Neutrophil (primary cell): ENCODE measurements around the gene PCGF5.

Experiments used
- H3K27ac ChIP-seq: fragments of 200-600 bp; sonication (generic); 2 replicates; pipeline ENCODE4 v1.5.1; 2016; ENCODE audit warnings: mild to moderate bottlenecking, moderate library complexity
- H3K27me3 ChIP-seq: fragments of 200-600 bp; sonication (generic); 2 replicates; pipeline ENCODE4 v1.6.0; 2016; ENCODE audit warnings: mild to moderate bottlenecking
- H3K36me3 ChIP-seq: fragments of 200-600 bp; sonication (generic); 2 replicates; pipeline ENCODE4 v1.5.1; 2017
- H3K4me1 ChIP-seq, 2 experiments: fragments of 200-600 bp in 1 of 2; sonication (generic) in 1 of 2; 1 replicate in 1 of 2; 2 replicates in 1 of 2; pipeline versions ENCODE4 v1.5.1 to v1.6.1; 2013 to 2016; ENCODE audit warnings: low read depth in 1 of 2, low read length in 1 of 2, mild to moderate bottlenecking in 1 of 2, moderate library complexity in 1 of 2; ENCODE audit not compliant: control insufficient read depth in 1 of 2, insufficient read depth in 1 of 2
- H3K4me3 ChIP-seq, 2 experiments: fragments of 200-600 bp in 1 of 2; sonication (generic) in 1 of 2; 1 replicate in 1 of 2; 2 replicates in 1 of 2; pipeline ENCODE4 v1.5.1; 2013 to 2016; ENCODE audit warnings: low read depth in 1 of 2, low read length in 1 of 2, mild to moderate bottlenecking in 1 of 2, moderate library complexity in 1 of 2
- H3K9me3 ChIP-seq: fragments of 200-600 bp; sonication (generic); 2 replicates; pipeline ENCODE4 v1.5.1; 2016
- TF ChIP-seq, protein P1 (sequence below): fragments of 200-600 bp; sonication (generic); IDR thresholded peaks from 2 replicates; pipeline ENCODE4 v1.5.1; 2016; ENCODE audit warnings: antibody characterized with exemption

PCGF5 gene

DNA sequence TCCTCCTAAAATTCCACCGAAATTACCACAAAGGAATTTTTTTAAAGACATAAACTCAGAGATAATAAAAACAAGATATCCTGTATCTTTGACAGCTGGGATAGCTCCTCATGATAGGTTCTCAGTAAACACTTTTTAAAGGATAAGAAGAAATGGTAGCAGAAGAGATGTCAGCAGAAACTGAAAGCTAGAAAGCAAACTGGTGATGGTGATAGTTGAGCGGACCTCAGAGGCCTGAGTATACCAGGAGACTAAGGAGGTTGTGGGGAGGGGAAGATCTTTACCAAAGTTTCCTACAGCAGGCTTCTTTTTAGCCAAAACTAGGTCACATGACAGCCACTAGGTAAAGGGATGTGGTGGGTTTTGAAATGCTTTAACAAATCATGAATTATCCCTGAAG is 22.5 kb downstream of the PCGF5 start:
- H3K27me3 ChIP-seq = no peaks in the 10 kb centered on the region
- no peak overlapping the region for H3K4me3 ChIP-seq
- H3K4me1 ChIP-seq = no peaks in the 10 kb centered on the region
- TF ChIP-seq, protein P1, sequence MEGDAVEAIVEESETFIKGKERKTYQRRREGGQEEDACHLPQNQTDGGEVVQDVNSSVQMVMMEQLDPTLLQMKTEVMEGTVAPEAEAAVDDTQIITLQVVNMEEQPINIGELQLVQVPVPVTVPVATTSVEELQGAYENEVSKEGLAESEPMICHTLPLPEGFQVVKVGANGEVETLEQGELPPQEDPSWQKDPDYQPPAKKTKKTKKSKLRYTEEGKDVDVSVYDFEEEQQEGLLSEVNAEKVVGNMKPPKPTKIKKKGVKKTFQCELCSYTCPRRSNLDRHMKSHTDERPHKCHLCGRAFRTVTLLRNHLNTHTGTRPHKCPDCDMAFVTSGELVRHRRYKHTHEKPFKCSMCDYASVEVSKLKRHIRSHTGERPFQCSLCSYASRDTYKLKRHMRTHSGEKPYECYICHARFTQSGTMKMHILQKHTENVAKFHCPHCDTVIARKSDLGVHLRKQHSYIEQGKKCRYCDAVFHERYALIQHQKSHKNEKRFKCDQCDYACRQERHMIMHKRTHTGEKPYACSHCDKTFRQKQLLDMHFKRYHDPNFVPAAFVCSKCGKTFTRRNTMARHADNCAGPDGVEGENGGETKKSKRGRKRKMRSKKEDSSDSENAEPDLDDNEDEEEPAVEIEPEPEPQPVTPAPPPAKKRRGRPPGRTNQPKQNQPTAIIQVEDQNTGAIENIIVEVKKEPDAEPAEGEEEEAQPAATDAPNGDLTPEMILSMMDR = no peak
- no peak overlapping the region for H3K27ac ChIP-seq
- no peaks in the 10 kb centered on the region for H3K9me3 ChIP-seq
- no peaks in the 10 kb centered on the region for H3K36me3 ChIP-seq

DNA sequence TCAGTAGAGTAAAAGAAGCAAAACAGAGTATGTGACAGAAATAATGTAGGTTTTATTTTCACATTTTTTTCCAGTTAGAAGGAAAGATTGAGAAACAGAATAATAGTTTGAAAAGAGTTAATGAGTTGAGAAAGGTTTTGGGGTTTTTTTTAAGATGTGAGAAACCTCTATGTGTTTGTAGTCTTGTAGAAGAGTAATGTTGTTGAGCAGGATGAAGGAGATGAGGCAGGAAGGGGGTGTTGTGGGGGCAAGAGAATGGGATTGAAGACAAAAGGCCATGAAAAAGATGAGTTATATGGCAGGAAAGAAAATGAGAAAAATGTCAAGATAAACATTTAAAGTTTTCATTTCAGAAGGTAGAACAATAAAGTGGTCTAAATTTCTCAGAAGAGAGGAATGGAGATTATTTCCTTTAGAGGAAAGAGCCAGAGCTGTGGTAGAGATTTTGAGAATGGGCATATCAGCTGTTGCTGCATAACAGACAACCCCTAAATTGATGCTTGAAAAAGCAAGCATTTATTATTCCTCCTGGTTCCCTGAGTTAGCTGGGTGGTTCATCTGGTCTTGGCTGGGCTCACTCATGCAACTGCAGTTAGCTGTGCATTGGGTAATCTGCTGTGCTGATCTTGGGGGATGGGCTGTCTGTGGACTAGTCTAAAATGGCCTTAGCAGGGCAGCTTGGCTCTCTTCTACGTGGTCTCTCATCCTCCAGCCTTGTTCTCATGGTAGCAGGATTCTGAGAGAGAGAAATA is 27.1 kb downstream of the PCGF5 start:
- H3K4me3 ChIP-seq = no peak overlapping the region
- no peak overlapping the region for H3K27ac ChIP-seq
- peaks cover 3% of the 10 kb centered on the region for H3K36me3 ChIP-seq
- H3K9me3 ChIP-seq = no peaks in the 10 kb centered on the region
- H3K4me1 ChIP-seq = no peaks in the 10 kb centered on the region
- H3K27me3 ChIP-seq = no peaks in the 10 kb centered on the region
- TF ChIP-seq, protein P1 = no peak

DNA sequence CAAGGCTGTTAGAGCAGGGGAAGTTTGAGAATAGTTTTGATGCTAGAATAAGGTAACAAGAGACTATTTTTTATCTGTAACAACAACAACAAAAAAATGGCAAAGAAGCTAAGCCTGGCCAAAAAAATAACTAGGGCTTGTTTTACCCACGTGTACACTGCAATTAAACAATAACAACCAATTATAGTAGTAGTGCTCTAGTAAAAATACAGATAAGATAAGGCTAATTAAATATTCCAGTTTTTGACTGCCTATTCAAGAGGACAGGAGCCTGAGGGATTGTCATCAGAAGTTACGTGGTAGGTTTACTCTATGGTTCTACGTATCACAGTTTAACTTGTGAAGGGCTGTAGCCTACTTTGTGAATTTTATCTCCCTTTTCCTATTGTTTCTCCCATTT is 29.2 kb downstream of the PCGF5 start:
- H3K9me3 ChIP-seq = no peaks in the 10 kb centered on the region
- no peak overlapping the region for H3K4me3 ChIP-seq
- no peaks in the 10 kb centered on the region for H3K27me3 ChIP-seq
- peaks cover 21% of the 10 kb centered on the region for H3K36me3 ChIP-seq
- TF ChIP-seq, protein P1 = no peak
- no peak overlapping the region for H3K27ac ChIP-seq
- H3K4me1 ChIP-seq = no peaks in the 10 kb centered on the region

DNA sequence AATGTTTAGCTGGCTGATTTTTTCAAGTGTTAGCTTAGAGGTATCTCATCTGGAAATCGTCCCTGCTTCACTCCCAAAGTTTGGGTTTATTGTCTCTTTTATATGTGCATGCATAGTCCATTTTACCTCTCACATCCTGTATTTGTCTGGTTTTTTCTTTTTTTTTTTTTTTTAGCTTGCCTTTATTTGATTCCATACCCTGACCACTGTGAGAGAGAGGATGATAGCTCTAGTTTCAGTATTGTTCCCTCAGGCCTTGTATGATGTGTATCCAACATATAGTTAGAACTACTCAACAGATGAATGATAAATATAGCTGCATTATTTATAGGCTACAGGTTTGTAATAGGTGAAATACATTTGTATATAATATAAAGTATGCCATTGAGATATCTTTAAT is 29.9 kb downstream of the PCGF5 start:
- Histone ChIP-seq H3K4me1 (no peaks in the 10 kb centered on the region), H3K9me3 (no peaks in the 10 kb centered on the region), H3K27ac (no peak overlapping the region), H3K36me3 (peaks cover 28% of the 10 kb centered on the region), H3K4me3 (no peak overlapping the region), H3K27me3 (no peaks in the 10 kb centered on the region)
- TF ChIP-seq, protein P1 = no peak

DNA sequence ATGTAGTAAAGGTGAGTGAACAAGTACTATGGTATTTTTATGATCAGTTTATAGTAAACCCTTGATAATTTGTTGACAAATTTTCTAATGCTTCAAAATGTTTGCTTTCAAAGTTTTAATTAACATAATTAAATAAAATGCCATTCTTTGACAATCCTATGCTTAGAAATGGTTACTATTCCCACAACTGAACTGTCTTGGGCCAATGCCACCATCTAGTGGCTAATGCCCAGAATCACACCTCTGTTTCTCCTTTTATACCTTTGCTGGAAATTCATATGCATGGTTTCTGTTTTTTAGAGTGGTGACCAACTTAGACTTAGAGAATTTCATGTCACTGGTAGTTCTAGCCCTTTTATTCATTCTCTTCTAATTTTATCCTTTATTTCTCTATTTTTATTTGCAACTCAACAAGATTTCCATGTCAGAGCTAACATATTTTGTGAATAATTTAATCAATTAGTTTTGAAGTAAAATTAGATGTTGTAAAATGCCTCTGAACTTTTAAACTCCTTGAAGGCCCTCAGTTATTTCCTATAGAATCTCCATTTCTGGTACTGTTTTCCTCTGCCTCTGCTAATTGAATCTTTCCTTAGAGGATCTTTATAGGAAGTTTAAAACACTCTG is 31.1 kb downstream of the PCGF5 start:
- no peak overlapping the region for H3K4me3 ChIP-seq
- H3K27me3 ChIP-seq = no peaks in the 10 kb centered on the region
- no peak overlapping the region for H3K27ac ChIP-seq
- no peaks in the 10 kb centered on the region for H3K9me3 ChIP-seq
- no peaks in the 10 kb centered on the region for H3K4me1 ChIP-seq
- TF ChIP-seq, protein P1 = peak; percentile 83
- H3K36me3 ChIP-seq = peaks cover 29% of the 10 kb centered on the region
